ENCODE measurements around the gene SEL1L2.

Gene SEL1L2

DNA sequence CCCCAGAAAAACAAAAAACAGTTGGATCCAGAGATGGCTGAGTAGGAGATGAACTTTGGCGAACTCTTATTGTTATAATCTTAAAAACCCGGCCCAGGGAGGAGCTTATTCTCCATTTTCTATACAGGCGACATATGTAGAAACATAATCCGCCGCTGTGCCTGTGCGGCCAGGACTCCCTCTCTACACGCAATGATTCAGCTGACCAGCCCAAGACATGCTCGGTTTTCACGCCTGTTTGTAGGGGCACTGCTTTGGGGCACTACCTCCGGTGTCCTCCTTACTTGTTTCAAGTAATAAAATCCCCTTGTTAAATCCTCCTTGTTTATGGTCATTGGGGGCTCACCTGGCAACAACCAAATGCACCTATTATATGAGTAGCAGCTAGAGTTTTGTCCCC is 89.9 kb downstream of the SEL1L2 start:
- DNase-seq (ENCODE audit: extremely low read depth, low read depth), result no peak
- TF ChIP-seq, protein P1, sequence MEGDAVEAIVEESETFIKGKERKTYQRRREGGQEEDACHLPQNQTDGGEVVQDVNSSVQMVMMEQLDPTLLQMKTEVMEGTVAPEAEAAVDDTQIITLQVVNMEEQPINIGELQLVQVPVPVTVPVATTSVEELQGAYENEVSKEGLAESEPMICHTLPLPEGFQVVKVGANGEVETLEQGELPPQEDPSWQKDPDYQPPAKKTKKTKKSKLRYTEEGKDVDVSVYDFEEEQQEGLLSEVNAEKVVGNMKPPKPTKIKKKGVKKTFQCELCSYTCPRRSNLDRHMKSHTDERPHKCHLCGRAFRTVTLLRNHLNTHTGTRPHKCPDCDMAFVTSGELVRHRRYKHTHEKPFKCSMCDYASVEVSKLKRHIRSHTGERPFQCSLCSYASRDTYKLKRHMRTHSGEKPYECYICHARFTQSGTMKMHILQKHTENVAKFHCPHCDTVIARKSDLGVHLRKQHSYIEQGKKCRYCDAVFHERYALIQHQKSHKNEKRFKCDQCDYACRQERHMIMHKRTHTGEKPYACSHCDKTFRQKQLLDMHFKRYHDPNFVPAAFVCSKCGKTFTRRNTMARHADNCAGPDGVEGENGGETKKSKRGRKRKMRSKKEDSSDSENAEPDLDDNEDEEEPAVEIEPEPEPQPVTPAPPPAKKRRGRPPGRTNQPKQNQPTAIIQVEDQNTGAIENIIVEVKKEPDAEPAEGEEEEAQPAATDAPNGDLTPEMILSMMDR (IDR thresholded peaks at IDR 0.05; ENCODE audit: low read depth, low read length, missing control alignments), result no peak
- H3K4me3 ChIP-seq (replicated peaks; ENCODE audit: low read depth, low read length), result no peak overlapping the region

DNA sequence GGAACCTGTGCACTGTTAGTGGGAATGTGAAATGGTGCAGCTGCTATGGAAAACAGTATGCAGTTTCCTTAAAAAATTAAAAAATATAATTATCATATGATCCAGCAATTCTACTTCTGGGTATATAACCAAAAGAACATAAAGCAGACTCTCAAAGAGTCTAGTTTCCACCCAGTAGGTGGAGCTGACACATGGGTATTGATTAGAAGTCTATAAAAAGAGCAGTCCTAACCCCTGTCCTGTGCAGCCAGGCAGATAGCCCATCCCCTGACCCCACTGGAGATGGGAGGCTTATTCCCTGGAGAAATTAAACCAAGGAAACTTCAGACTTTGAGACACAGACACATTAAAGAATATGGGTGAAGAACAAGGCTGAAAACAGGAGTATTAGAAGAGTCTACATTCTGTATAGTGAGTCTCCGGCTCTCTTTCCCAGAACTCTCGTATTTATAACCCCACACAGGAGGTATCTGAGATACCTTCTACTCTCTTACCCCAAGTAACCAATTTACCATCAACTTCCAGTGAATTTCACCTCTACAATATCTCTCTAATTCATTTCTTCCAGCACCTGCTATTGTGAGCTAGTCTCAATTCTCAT is 92.3 kb downstream of the SEL1L2 start:
- TF ChIP-seq, protein P1 (IDR thresholded peaks at IDR 0.05; ENCODE audit: low read depth, low read length, missing control alignments), result no peak
- H3K4me3 ChIP-seq (replicated peaks; ENCODE audit: low read depth, low read length), result no peak overlapping the region
- no peak for DNase-seq (ENCODE audit: extremely low read depth, low read depth)

DNA sequence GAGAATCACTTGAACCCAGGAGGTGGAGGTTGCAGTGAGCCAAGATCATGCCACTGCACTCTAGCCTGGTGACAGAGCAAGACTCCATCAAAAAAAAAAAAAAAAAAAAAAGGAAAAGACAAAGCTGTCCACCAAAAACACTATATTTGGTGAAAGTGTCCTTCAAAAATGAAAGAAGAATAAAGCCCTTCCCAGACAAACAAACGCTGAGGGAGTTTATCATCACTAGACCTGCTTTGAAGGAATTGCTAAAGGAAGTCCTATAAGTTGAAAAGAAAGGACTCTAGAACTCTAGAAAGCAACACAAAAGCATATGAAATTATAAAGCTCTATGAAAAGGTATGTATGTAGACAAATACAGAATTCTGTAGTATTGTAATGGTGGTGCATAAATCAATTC is 98.8 kb downstream of the SEL1L2 start:
- TF ChIP-seq, protein P1 (IDR thresholded peaks at IDR 0.05; ENCODE audit: low read depth, low read length, missing control alignments), result no peak
- no peak overlapping the region for H3K4me3 ChIP-seq (replicated peaks; ENCODE audit: low read depth, low read length)
- no peak for DNase-seq (ENCODE audit: extremely low read depth, low read depth)

DNA sequence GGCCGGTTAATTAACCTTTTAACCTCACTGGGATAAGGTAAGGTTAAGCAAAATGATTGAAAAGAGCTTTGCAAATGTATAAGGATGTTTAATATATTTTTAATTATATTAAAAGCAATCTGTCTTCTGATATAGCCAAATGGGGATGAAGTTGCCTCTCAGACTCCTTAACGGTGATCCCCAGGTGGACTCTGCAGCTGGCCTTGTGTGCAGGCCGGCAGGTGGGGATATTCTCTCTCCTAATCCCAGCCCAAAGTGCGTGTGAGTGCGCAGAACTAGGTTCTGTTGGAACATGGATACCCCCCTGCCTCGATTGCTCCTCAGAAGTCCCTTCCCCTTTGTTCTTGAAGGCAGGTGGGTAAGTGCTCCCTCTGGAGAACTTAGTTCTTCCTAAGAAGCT is 105.6 kb downstream of the SEL1L2 start:
- H3K4me3 ChIP-seq (replicated peaks; ENCODE audit: low read depth, low read length), result no peak overlapping the region
- no peak for DNase-seq (ENCODE audit: extremely low read depth, low read depth)
- TF ChIP-seq, protein P1 (IDR thresholded peaks at IDR 0.05; ENCODE audit: low read depth, low read length, missing control alignments), result no peak

DNA sequence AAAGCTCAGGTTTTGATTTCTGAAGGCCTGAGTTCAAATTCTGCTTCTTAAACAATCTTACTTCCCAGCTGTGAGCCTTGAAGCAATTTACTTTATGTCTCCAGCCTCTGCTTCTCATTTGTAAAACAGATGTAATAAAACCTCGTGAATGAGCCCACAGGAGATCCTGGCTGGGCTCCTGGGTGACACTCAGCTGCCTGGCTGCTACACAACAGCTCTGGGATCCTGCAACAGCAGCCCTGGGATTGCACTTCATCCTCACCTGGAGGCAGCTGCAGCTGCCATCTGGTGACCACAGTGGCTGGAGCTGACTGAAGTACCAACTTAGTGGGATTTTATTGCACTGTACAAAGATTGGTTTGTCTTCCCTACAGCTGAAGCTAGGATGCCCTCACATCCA is 107.0 kb downstream of the SEL1L2 start:
- DNase-seq (ENCODE audit: extremely low read depth, low read depth), result no peak
- TF ChIP-seq, protein P1 (IDR thresholded peaks at IDR 0.05; ENCODE audit: low read depth, low read length, missing control alignments), result no peak
- no peak overlapping the region for H3K4me3 ChIP-seq (replicated peaks; ENCODE audit: low read depth, low read length)

DNA sequence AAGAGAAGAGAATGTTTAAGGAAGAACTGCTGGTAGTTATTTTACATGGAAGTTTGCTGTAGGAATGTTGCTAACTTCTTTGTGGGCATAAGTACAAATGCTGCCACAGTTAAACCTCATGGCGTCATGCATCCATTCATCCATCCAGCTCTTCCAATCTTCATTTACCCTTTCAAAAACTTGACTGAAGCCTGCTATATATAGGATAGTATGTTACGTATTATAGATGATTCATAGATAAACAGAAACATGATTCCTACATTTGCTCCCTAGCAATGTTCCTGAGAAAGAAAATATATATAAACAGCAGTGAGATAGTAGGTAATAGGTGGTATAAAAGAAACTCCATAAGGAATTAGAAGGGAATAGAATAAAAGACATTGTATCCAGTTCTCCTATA is 111.8 kb downstream of the SEL1L2 start:
- TF ChIP-seq, protein P1 (IDR thresholded peaks at IDR 0.05; ENCODE audit: low read depth, low read length, missing control alignments), result no peak
- DNase-seq (ENCODE audit: extremely low read depth, low read depth), result no peak
- no peak overlapping the region for H3K4me3 ChIP-seq (replicated peaks; ENCODE audit: low read depth, low read length)

DNA sequence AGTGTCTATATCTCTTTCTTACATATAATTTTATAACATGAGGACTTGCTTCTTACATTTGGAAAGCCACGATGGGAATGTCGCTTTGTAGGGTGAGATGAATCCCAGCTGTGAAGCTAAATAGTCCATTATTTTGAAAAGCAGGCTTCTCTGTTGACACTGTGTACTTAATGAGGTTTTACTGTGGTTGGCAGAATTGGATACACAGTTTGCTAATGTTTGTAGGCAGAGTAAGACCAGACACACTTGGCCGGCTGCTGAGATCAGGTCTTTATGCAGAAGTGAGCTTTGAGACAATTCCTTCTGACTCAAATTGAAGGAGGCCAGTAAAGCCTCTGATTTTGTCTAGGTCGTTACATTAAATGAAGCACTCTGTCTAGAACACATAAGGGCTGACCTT is 112.6 kb downstream of the SEL1L2 start:
- H3K4me3 ChIP-seq (replicated peaks; ENCODE audit: low read depth, low read length), result no peak overlapping the region
- DNase-seq (ENCODE audit: extremely low read depth, low read depth), result no peak
- TF ChIP-seq, protein P1 (IDR thresholded peaks at IDR 0.05; ENCODE audit: low read depth, low read length, missing control alignments), result no peak

All from HFF-Myc (cell line).